Tibial artery (tissue), 4 donors: Measurements from ENCODE around the gene RIPPLY2.

ENCODE experiments used
- DNase-seq, 2 donors: peaks; one replicate each; pipeline ENCODE4 v3.0.0-alpha.2; 2019
- H3K27ac ChIP-seq, 2 donors: fragments of 200-600 bp; sonication (generic) in 1 of 2; 1 replicate in 1 of 2; 2 replicates in 1 of 2; pipeline ENCODE4 v1.5.1; 2018 to 2019; ENCODE audit warnings: mild to moderate bottlenecking in 1 of 2
- H3K27me3 ChIP-seq, 2 donors: fragments of 200-600 bp; sonication (generic) in 1 of 2; one replicate each; pipeline versions ENCODE4 v1.5.1 to v1.6.0; 2016 to 2019
- H3K36me3 ChIP-seq, 3 donors: fragments of 200-600 bp; sonication (generic) in 2 of 3; one replicate each; pipeline ENCODE4 v1.5.1; 2016 to 2019; ENCODE audit warnings: mild to moderate bottlenecking in 2 of 3
- H3K4me1 ChIP-seq, 4 donors: fragments of 200-600 bp; sonication (generic) in 2 of 4; 1 replicate in 3 of 4; 2 replicates in 1 of 4; pipeline ENCODE4 v1.5.1; 2016 to 2019
- H3K4me3 ChIP-seq, 2 donors: fragments of 200-600 bp; sonication (generic) in 1 of 2; 1 replicate in 1 of 2; 2 replicates in 1 of 2; pipeline ENCODE4 v1.5.1; 2018 to 2019; ENCODE audit warnings: mild to moderate bottlenecking in 2 of 2
- H3K9me3 ChIP-seq, 3 donors: fragments of 200-600 bp; sonication (generic) in 1 of 3; one replicate each; pipeline ENCODE4 v1.5.1; 2016 to 2019
- CTCF ChIP-seq, 2 experiments: fragments of 200-600 bp in 1 of 2; fragments of 450-650 bp in 1 of 2; IDR thresholded peaks; one replicate each; pipeline ENCODE4 v1.5.1; 2017 to 2019; ENCODE audit warnings: antibody characterized with exemption in 2 of 2, mild to moderate bottlenecking in 1 of 2, moderate library complexity in 1 of 2
- intact Hi-C: fragments of 100-400 bp; cut with DNase I; formaldehyde crosslinking; loops from one replicate; pipeline ENCODE4 v1.15.0; 2023; ENCODE audit warnings: low total_unique reads

Gene RIPPLY2

DNA sequence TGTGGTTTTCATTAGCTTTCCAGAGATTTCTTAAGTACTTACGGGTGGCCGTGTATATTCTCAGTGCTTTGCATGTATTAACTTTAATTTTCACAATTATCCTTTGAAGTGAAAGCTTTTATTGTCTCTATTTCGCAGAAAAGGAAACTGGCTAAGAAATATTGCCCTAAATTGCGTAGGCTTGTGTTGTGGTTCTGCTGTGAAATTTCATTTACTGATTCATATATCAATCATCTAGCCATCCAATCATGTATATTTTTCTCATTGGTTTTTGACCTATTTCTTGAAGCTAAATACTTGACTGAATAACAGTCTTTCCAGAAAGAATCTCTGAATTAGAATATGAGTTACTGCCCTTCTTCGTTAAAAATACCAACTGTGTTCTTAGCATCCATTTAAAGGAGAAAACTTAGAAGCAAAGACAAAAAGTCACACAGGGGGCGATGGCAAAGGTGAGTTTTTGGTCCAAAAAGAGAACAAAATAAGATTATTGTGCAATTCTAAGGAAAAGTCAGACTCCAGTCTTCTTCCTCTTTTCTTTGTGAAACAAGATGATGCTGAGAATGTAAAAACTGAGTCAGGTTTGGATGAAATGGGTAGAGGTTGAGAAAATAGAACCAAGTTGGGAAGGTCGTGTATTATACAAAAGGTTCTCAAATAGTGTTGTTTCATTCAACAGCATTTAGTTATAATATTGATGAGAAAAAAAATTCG lies 7.8 kb downstream of the RIPPLY2 start:
- Histone ChIP-seq H3K9me3 (no peaks in the 10 kb centered on the region), H3K4me1 (peaks cover 0 to 30% (median 6%) of the 10 kb centered on the region in 4 donors), H3K27me3 (no peaks in the 10 kb centered on the region), H3K4me3 (peak overlapping the region; percentile 87 to 93), H3K36me3 (peaks cover 0 to 14% (median 10%) of the 10 kb centered on the region in 3 donors), H3K27ac (no peak overlapping the region)
- TF ChIP-seq CTCF (IDR thresholded peaks at IDR 0.05): no peak
- intact Hi-C loops: no loop called here
- DNase-seq: no peak

DNA sequence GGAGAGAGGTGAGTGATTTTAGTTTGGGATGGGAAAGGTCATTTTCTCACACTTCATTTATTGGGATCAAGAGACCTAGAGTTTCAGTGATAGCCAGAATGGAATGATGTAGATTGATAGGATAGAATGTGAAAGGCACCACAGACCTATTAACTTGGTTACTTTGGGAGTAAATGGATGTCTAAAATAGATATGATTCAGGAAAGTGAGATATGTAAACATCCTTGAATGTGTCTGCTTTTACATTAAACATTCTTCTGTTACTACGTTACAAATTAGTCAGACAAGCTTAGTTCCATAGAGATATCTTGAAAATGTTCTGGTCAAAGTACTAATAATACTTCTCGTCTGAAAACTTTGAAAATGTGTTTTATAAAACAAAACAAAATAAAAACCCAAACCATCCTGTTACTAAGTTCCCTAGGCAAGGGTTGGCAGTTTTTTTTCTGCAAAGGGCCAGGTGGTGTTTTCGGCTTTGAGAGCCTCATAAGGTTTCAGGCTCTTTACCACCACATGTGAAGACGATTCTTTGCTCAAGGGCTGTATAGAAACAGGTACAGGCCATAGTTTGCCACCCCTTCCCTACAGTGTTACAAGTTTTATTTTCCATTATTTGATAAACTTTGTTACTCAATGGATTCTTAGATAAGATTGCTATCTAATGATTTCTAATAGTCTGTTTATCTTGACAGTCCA lies 9.8 kb downstream of the RIPPLY2 start:
- intact Hi-C loops: no loop called here

GRCh38 chr6:83867043-83867442 lies 13.9 kb downstream of the RIPPLY2 start:
- Histone ChIP-seq H3K36me3 (peaks cover 0 to 29% (median 22%) of the 10 kb centered on the region in 3 donors), H3K27me3 (no peaks in the 10 kb centered on the region), H3K27ac (no peak overlapping the region), H3K4me1 (peaks cover 0 to 31% (median 3%) of the 10 kb centered on the region in 4 donors), H3K4me3 (no peak overlapping the region), H3K9me3 (no peaks in the 10 kb centered on the region)
- intact Hi-C loops: no loop called here
- no peak for DNase-seq
- TF ChIP-seq CTCF (IDR thresholded peaks at IDR 0.05): no peak

More for the DNA sequence above, 9.8 kb downstream of the RIPPLY2 start:
- no peak for DNase-seq
- Histone ChIP-seq H3K4me3 (no peak overlapping the region), H3K27me3 (no peaks in the 10 kb centered on the region), H3K9me3 (no peaks in the 10 kb centered on the region), H3K36me3 (peaks cover 0 to 27% (median 22%) of the 10 kb centered on the region in 3 donors), H3K27ac (no peak overlapping the region), H3K4me1 (peaks cover 0 to 30% (median 6%) of the 10 kb centered on the region in 4 donors)
- no peak for TF ChIP-seq CTCF (IDR thresholded peaks at IDR 0.05)

DNA sequence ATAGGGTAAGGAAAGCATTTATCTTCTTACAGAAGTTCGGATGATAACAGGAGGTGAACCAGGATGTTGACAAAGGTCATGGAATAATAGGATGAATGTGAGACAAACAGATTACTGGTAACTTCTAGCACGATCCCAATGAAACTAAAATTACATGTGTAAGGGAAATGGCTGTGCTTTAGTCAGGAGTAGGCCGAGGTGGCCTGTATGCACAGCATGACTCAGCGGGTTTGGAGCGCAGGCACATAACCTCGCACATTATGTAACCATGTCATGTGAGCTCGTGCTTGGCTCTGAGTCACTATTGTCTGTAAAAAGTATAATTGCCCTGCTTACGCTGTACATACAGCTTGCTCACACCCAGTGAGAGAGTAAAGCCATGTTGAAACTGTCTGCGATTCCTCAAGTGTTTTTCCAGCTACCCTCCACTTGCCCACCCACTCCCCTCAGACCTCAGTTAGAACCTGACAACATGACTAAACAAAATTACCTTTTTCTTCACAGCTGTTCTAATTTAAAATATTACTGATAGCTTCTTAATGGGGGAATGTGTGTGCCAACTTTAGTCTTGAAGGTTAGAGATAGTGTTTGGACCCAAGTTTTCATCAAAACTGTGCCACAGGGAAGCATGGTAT lies 14.5 kb downstream of the RIPPLY2 start:
- Histone ChIP-seq H3K4me1 (peaks cover 0 to 25% (median 3%) of the 10 kb centered on the region in 4 donors), H3K36me3 (peaks cover 0 to 29% (median 22%) of the 10 kb centered on the region in 3 donors), H3K27ac (no peak overlapping the region), H3K4me3 (no peak overlapping the region), H3K27me3 (no peaks in the 10 kb centered on the region), H3K9me3 (no peaks in the 10 kb centered on the region)
- peak; percentile 51 to 69 for DNase-seq
- TF ChIP-seq CTCF (IDR thresholded peaks at IDR 0.05): no peak
- intact Hi-C loops: no loop called here

- H3K27ac ChIP-seq: no peak overlapping the region
- no peaks in the 10 kb centered on the region for H3K9me3 ChIP-seq
- no peak for TF ChIP-seq CTCF (IDR thresholded peaks at IDR 0.05)
- no peaks in the 10 kb centered on the region for H3K27me3 ChIP-seq
- no peak overlapping the region for H3K4me3 ChIP-seq
- no peak for DNase-seq
- intact Hi-C loops: no loop called here
- peaks cover 0 to 25% (median 3%) of the 10 kb centered on the region in 4 donors for H3K4me1 ChIP-seq
- H3K36me3 ChIP-seq: peaks cover 0 to 29% (median 22%) of the 10 kb centered on the region in 3 donors
Measured at GRCh38 chr6:83868639-83869038, 15.5 kb downstream of the RIPPLY2 start.
